HG02798 (cell line): ENCODE results near the gene RGL1.
"Not testable (repeated sequence)": the region's sequence is repeated elsewhere in the genome, so short reads cannot be mapped to it uniquely, and the experiment has no call there.

Source experiments
- ATAC-seq: cut with Tn5 transposase; IDR thresholded peaks from one replicate; pipeline ENCODE4 v1.9.1; 2021; ENCODE audit warnings: mild to moderate bottlenecking; ENCODE audit not compliant: unreplicated experiment, poor library complexity

Gene RGL1

GRCh38 chr1:183804916-183805841 lies at the start of gene RGL1:
RGL1 (plus strand) TSS chr1:183805120; CDS start chr1:183805298, 178 bp downstream.
- ATAC-seq = peak; percentile 76

GRCh38 chr1:183756326-183756725 lies 48.6 kb upstream of the RGL1 start:
- no peak for ATAC-seq

GRCh38 chr1:183757061-183757460 lies 47.9 kb upstream of the RGL1 start:
- no peak for ATAC-seq

GRCh38 chr1:183758913-183759312 lies 46.0 kb upstream of the RGL1 start:
- no peak for ATAC-seq

- ATAC-seq = no peak
Measured at GRCh38 chr1:183760661-183761060, 44.3 kb upstream of the RGL1 start.

- no peak for ATAC-seq
Measured at GRCh38 chr1:183761871-183762270, 43.0 kb upstream of the RGL1 start.

GRCh38 chr1:183762856-183763255 lies 42.1 kb upstream of the RGL1 start:
- ATAC-seq = not testable (repeated sequence)

GRCh38 chr1:183764981-183765380 lies 39.9 kb upstream of the RGL1 start:
- ATAC-seq = no peak

- no peak for ATAC-seq
Measured at GRCh38 chr1:183769956-183770815, 34.7 kb upstream of the RGL1 start.

GRCh38 chr1:183770816-183771128 lies 34.1 kb upstream of the RGL1 start:
- ATAC-seq = no peak

GRCh38 chr1:183773482-183774274 lies 31.2 kb upstream of the RGL1 start:
- ATAC-seq = no peak

- ATAC-seq = no peak
Measured at GRCh38 chr1:183774938-183775337, 30.0 kb upstream of the RGL1 start.

GRCh38 chr1:183776731-183777130 lies 28.2 kb upstream of the RGL1 start:
- no peak for ATAC-seq

- ATAC-seq = no peak
Measured at GRCh38 chr1:183777328-183777727, 27.6 kb upstream of the RGL1 start.

GRCh38 chr1:183778045-183778444 lies 26.9 kb upstream of the RGL1 start:
- no peak for ATAC-seq

- no peak for ATAC-seq
Measured at GRCh38 chr1:183778568-183779433, 26.1 kb upstream of the RGL1 start.

- ATAC-seq = no peak
Measured at GRCh38 chr1:183780159-183780558, 24.8 kb upstream of the RGL1 start.

GRCh38 chr1:183780757-183781156 lies 24.2 kb upstream of the RGL1 start:
- no peak for ATAC-seq

- no peak for ATAC-seq
Measured at GRCh38 chr1:183783342-183783741, 21.6 kb upstream of the RGL1 start.
